ENCODE results near the gene DHDDS.
A peak's percentile ranks its signal among the peaks of the same experiment; 100 is the strongest.

Gene DHDDS

GRCh38 chr1:26450908-26451307 is 18.8 kb downstream of the DHDDS start:
- no peak overlapping the region for H3K4me3 Mint-ChIP-seq
- H3K36me3 Mint-ChIP-seq (ENCODE audit: low read depth) = peaks cover 47% of the 10 kb centered on the region
- no peaks in the 10 kb centered on the region for H3K9me3 Mint-ChIP-seq
- H3K27ac Mint-ChIP-seq = no peak overlapping the region
- H3K4me1 Mint-ChIP-seq = no peaks in the 10 kb centered on the region
- DNase-seq (no peak), ATAC-seq (no peak)
- H3K27me3 Mint-ChIP-seq = no peaks in the 10 kb centered on the region

- H3K4me1 Mint-ChIP-seq = no peaks in the 10 kb centered on the region
- H3K27ac Mint-ChIP-seq = no peak overlapping the region
- no peaks in the 10 kb centered on the region for H3K9me3 Mint-ChIP-seq
- H3K4me3 Mint-ChIP-seq = no peak overlapping the region
- H3K27me3 Mint-ChIP-seq = no peaks in the 10 kb centered on the region
- DNase-seq (no peak), ATAC-seq (no peak)
- H3K36me3 Mint-ChIP-seq (ENCODE audit: low read depth) = peaks cover 45% of the 10 kb centered on the region
These were observed 20.5 kb downstream of the DHDDS start for GRCh38 chr1:26452459-26453183.

- ATAC-seq = no peak
- peaks cover 41% of the 10 kb centered on the region for H3K36me3 Mint-ChIP-seq (ENCODE audit: low read depth)
- no peaks in the 10 kb centered on the region for H3K4me1 Mint-ChIP-seq
- H3K27ac Mint-ChIP-seq = no peak overlapping the region
- H3K4me3 Mint-ChIP-seq = no peak overlapping the region
- no peaks in the 10 kb centered on the region for H3K9me3 Mint-ChIP-seq
- no peaks in the 10 kb centered on the region for H3K27me3 Mint-ChIP-seq
- DNase-seq = no peak
These were observed 27.0 kb downstream of the DHDDS start for GRCh38 chr1:26459148-26459547.

- ATAC-seq = no peak
- H3K4me1 Mint-ChIP-seq = no peaks in the 10 kb centered on the region
- no peak overlapping the region for H3K4me3 Mint-ChIP-seq
- H3K27me3 Mint-ChIP-seq = no peaks in the 10 kb centered on the region
- H3K36me3 Mint-ChIP-seq (ENCODE audit: low read depth) = peaks cover 43% of the 10 kb centered on the region
- DNase-seq = no peak
- no peaks in the 10 kb centered on the region for H3K9me3 Mint-ChIP-seq
- H3K27ac Mint-ChIP-seq = no peak overlapping the region
These were observed 27.5 kb downstream of the DHDDS start for GRCh38 chr1:26459573-26460031.

- Mint-ChIP-seq H3K4me3 (no peak overlapping the region), H3K27me3 (no peaks in the 10 kb centered on the region), H3K27ac (no peak overlapping the region), H3K4me1 (peaks cover 24% of the 10 kb centered on the region), H3K9me3 (no peaks in the 10 kb centered on the region), H3K36me3 (ENCODE audit: low read depth) (peaks cover 33% of the 10 kb centered on the region)
- ATAC-seq (no peak), DNase-seq (no peak)
These were observed 36.8 kb downstream of the DHDDS start for GRCh38 chr1:26468911-26469310.

- Mint-ChIP-seq H3K27me3 (no peaks in the 10 kb centered on the region), H3K4me1 (peaks cover 30% of the 10 kb centered on the region), H3K9me3 (no peaks in the 10 kb centered on the region), H3K27ac (no peak overlapping the region), H3K4me3 (no peak overlapping the region), H3K36me3 (ENCODE audit: low read depth) (peaks cover 36% of the 10 kb centered on the region)
- DNase-seq (no peak), ATAC-seq (no peak)
These were observed 37.4 kb downstream of the DHDDS start for GRCh38 chr1:26469558-26469957.

GRCh38 chr1:26470878-26471497 is 38.9 kb downstream of the DHDDS start:
- no peak for DNase-seq
- H3K36me3 Mint-ChIP-seq (ENCODE audit: low read depth) = peaks cover 35% of the 10 kb centered on the region
- H3K27me3 Mint-ChIP-seq = no peaks in the 10 kb centered on the region
- no peak for ATAC-seq
- H3K4me1 Mint-ChIP-seq = peaks cover 38% of the 10 kb centered on the region
- H3K27ac Mint-ChIP-seq = peak overlapping the region; percentile 20
- H3K4me3 Mint-ChIP-seq = peak overlapping the region; percentile 85
- no peaks in the 10 kb centered on the region for H3K9me3 Mint-ChIP-seq

GRCh38 chr1:26471498-26472319 is 39.6 kb downstream of the DHDDS start:
- Mint-ChIP-seq H3K27me3 (no peaks in the 10 kb centered on the region), H3K27ac (peak overlapping the region; percentile 91), H3K36me3 (ENCODE audit: low read depth) (peaks cover 42% of the 10 kb centered on the region), H3K9me3 (no peaks in the 10 kb centered on the region), H3K4me1 (peaks cover 45% of the 10 kb centered on the region), H3K4me3 (peak overlapping the region; percentile 85)
- peak; percentile 47 for DNase-seq
- peak; percentile 29 for ATAC-seq

- Mint-ChIP-seq H3K9me3 (no peaks in the 10 kb centered on the region), H3K4me3 (peak within 1 kb of the TSS; percentile 91), H3K4me1 (peaks cover 45% of the 10 kb centered on the region), H3K27ac (peak within 1 kb of the TSS; percentile 91), H3K27me3 (no peaks in the 10 kb centered on the region), H3K36me3 (ENCODE audit: low read depth) (peaks cover 45% of the 10 kb centered on the region)
- ATAC-seq (peak; percentile 70), DNase-seq (peak; percentile 90)
These were observed 40.3 kb downstream of the DHDDS start, which contains the start of gene HMGN2 for GRCh38 chr1:26472320-26472900. Gene HMGN2, plus strand, starts transcription at chr1:26472440. Its CDS starts 173 bp downstream, at chr1:26472613.

GRCh38 chr1:26472901-26473845 is 41.1 kb downstream of the DHDDS start:
- Mint-ChIP-seq H3K9me3 (no peaks in the 10 kb centered on the region), H3K27ac (peak overlapping the region; percentile 86), H3K4me3 (peak overlapping the region; percentile 91), H3K27me3 (no peaks in the 10 kb centered on the region), H3K36me3 (ENCODE audit: low read depth) (peaks cover 49% of the 10 kb centered on the region), H3K4me1 (peaks cover 47% of the 10 kb centered on the region)
- peak; percentile 98 for DNase-seq
- peak; percentile 64 for ATAC-seq

GRCh38 chr1:26474818-26475217 is 42.7 kb downstream of the DHDDS start:
- Mint-ChIP-seq H3K27ac (peak overlapping the region; percentile 84), H3K9me3 (no peaks in the 10 kb centered on the region), H3K4me1 (peaks cover 47% of the 10 kb centered on the region)

GRCh38 chr1:26475989-26476388 is 43.9 kb downstream of the DHDDS start:
- H3K9me3 Mint-ChIP-seq = no peaks in the 10 kb centered on the region
- DNase-seq = no peak
- H3K4me1 Mint-ChIP-seq = peaks cover 41% of the 10 kb centered on the region
- peak overlapping the region; percentile 37 for H3K4me3 Mint-ChIP-seq
- no peaks in the 10 kb centered on the region for H3K27me3 Mint-ChIP-seq
- H3K36me3 Mint-ChIP-seq (ENCODE audit: low read depth) = peaks cover 48% of the 10 kb centered on the region
- ATAC-seq = no peak
- H3K27ac Mint-ChIP-seq = peak overlapping the region; percentile 82

More at GRCh38 chr1:26474818-26475217, 42.7 kb downstream of the DHDDS start:
- H3K27me3 Mint-ChIP-seq = no peaks in the 10 kb centered on the region
- ATAC-seq (no peak), DNase-seq (no peak)
- H3K4me3 Mint-ChIP-seq = peak overlapping the region; percentile 91
- peaks cover 48% of the 10 kb centered on the region for H3K36me3 Mint-ChIP-seq (ENCODE audit: low read depth)

- H3K4me3 Mint-ChIP-seq = no peak overlapping the region
- peak overlapping the region; percentile 82 for H3K27ac Mint-ChIP-seq
- ATAC-seq = no peak
- H3K9me3 Mint-ChIP-seq = no peaks in the 10 kb centered on the region
- no peaks in the 10 kb centered on the region for H3K27me3 Mint-ChIP-seq
- DNase-seq = no peak
- H3K4me1 Mint-ChIP-seq = peaks cover 33% of the 10 kb centered on the region
- peaks cover 48% of the 10 kb centered on the region for H3K36me3 Mint-ChIP-seq (ENCODE audit: low read depth)
These were observed 44.8 kb downstream of the DHDDS start for GRCh38 chr1:26476958-26477357.

Data from activated naive CD8-positive, alpha-beta T cell treated with anti-CD3 and anti-CD28 coated beads, Interleukin-2, amount 50 U/mL, for 24 hours (primary cell).